ENCODE results near the gene FERMT1. TPM values are rescaled to one million over a fixed set of nuclear protein-coding genes. Genes with fewer than 3 reads are reported as not detected.
"Not testable (repeated sequence)": the region's sequence is repeated elsewhere in the genome, so short reads cannot be mapped to it uniquely, and the experiment has no call there.

Gene FERMT1
- total and polyA plus RNA-seq, 2 donors (not counting 1 experiment from before 2014, with no cell fraction given): not detected

GRCh38 chr20:6036213-6036612 is 86.6 kb downstream of the FERMT1 start:
- no peak for TF ChIP-seq CTCF (IDR thresholded peaks at IDR 0.05)
- no peak for TF ChIP-seq EZH2 (IDR thresholded peaks at IDR 0.05; ENCODE audit: borderline replicate concordance, insufficient read depth, low read depth, low read length, poor library complexity, severe bottlenecking)
- Histone ChIP-seq H3K36me3 (replicated peaks in 1 of 2; ENCODE audit: control extremely low read depth in 1 of 2, control insufficient read depth in 1 of 2, extremely low read depth in 1 of 2, insufficient read depth in 2 of 2, low read length in 1 of 2) (peaks cover 1 to 51% of the 10 kb centered on the region in 2 experiments), H4K20me1 (ENCODE audit: control insufficient read depth, insufficient read depth, low read length, poor library complexity, severe bottlenecking) (no peaks in the 10 kb centered on the region), H3K9ac (ENCODE audit: low read length) (no peak overlapping the region), H3K4me1 (ENCODE audit: control insufficient read depth in 2 of 2, insufficient read depth in 2 of 2, low read length in 2 of 2) (no peaks in the 10 kb centered on the region), H3K79me2 (ENCODE audit: control insufficient read depth, insufficient read depth, low read length) (no peaks in the 10 kb centered on the region), H3K27me3 (replicated peaks in 1 of 4; ENCODE audit: control extremely low read depth in 1 of 4, control insufficient read depth in 3 of 4, insufficient read depth in 4 of 4, low read length in 3 of 4) (no peaks in the 10 kb centered on the region), H2AFZ (ENCODE audit: insufficient read depth, low read depth, low read length, poor library complexity, severe bottlenecking) (no peak overlapping the region), H3K4me2 (replicated peaks; ENCODE audit: low read depth, low read length, poor library complexity, severe bottlenecking) (no peak overlapping the region), H3K9me3 (ENCODE audit: control extremely low read depth in 1 of 3, control insufficient read depth in 2 of 3, insufficient read depth in 1 of 3, low read length in 2 of 3) (peaks cover 0 to 5% (median 0%) of the 10 kb centered on the region in 3 donors), H3K27ac (ENCODE audit: low read length in 2 of 2) (no peak overlapping the region), H3K4me3 (ENCODE audit: control extremely low read depth in 1 of 5, extremely low read depth in 1 of 5, insufficient read depth in 1 of 5, low read depth in 2 of 5, low read length in 4 of 5) (no peak overlapping the region)
- H3K9me3 Mint-ChIP-seq (ENCODE audit: insufficient read depth): no peaks in the 10 kb centered on the region
- H3K27me3 Mint-ChIP-seq: no peaks in the 10 kb centered on the region
- no peaks in the 10 kb centered on the region for H3K4me1 Mint-ChIP-seq
- no peak for ATAC-seq (ENCODE audit: low read depth)
- intact Hi-C loops (cut with micrococcal nuclease): no loop called here
- no peak overlapping the region for H3K4me3 Mint-ChIP-seq
- CTCF ChIA-PET: interaction anchor here (2.1 kb wide), 1 partner anchor 508 kb away, joined by 5 read pairs; no protein-coding TSS in a partner anchor
- 100% methylated on average over 3 of the region's 4 CpGs for WGBS (ENCODE audit: insufficient coverage)
- H3K27ac Mint-ChIP-seq: no peak overlapping the region
- POLR2A ChIA-PET: interaction anchor here (0.5 kb wide), 1 partner anchor 25 kb away, joined by 5 read pairs; no protein-coding TSS in a partner anchor
- no peak for DNase-seq

GRCh38 chr20:6034134-6034969 is 88.5 kb downstream of the FERMT1 start:
- DNase-seq (no peak), ATAC-seq (ENCODE audit: low read depth) (no peak)
- WGBS (ENCODE audit: insufficient coverage): 48% methylated on average over 2 of the region's 2 CpGs
- no peaks in the 10 kb centered on the region for H3K4me1 ChIP-seq (ENCODE audit: control insufficient read depth in 2 of 2, insufficient read depth in 2 of 2, low read length in 2 of 2)
- H3K9me3 ChIP-seq (ENCODE audit: control extremely low read depth in 1 of 3, control insufficient read depth in 2 of 3, insufficient read depth in 1 of 3, low read length in 2 of 3): no peaks in the 10 kb centered on the region
- Mint-ChIP-seq H3K4me3 (no peak overlapping the region), H3K27me3 (no peaks in the 10 kb centered on the region), H3K9me3 (ENCODE audit: insufficient read depth) (no peaks in the 10 kb centered on the region), H3K27ac (no peak overlapping the region), H3K4me1 (no peaks in the 10 kb centered on the region)
- ChIA-PET POLR2A (no interaction called here), CTCF (interaction anchor here (1.3 kb wide), 1 partner anchor 505 kb away, joined by 6 read pairs; no protein-coding TSS in a partner anchor)
- H4K20me1 ChIP-seq (ENCODE audit: control insufficient read depth, insufficient read depth, low read length, poor library complexity, severe bottlenecking): no peaks in the 10 kb centered on the region
- no peak overlapping the region for H2AFZ ChIP-seq (ENCODE audit: insufficient read depth, low read depth, low read length, poor library complexity, severe bottlenecking)
- H3K27me3 ChIP-seq (replicated peaks in 1 of 4; ENCODE audit: control extremely low read depth in 1 of 4, control insufficient read depth in 3 of 4, insufficient read depth in 4 of 4, low read length in 3 of 4): no peaks in the 10 kb centered on the region
- H3K79me2 ChIP-seq (ENCODE audit: control insufficient read depth, insufficient read depth, low read length): no peaks in the 10 kb centered on the region
- no peak overlapping the region for H3K4me3 ChIP-seq (ENCODE audit: control extremely low read depth in 1 of 5, extremely low read depth in 1 of 5, insufficient read depth in 1 of 5, low read depth in 2 of 5, low read length in 4 of 5)
- no peak overlapping the region for H3K27ac ChIP-seq (ENCODE audit: low read length in 2 of 2)
- no peak overlapping the region for H3K9ac ChIP-seq (ENCODE audit: low read length)
- TF ChIP-seq CTCF (IDR thresholded peaks at IDR 0.05): no peak
- no peak for TF ChIP-seq EZH2 (IDR thresholded peaks at IDR 0.05; ENCODE audit: borderline replicate concordance, insufficient read depth, low read depth, low read length, poor library complexity, severe bottlenecking)
- H3K36me3 ChIP-seq (replicated peaks in 1 of 2; ENCODE audit: control extremely low read depth in 1 of 2, control insufficient read depth in 1 of 2, extremely low read depth in 1 of 2, insufficient read depth in 2 of 2, low read length in 1 of 2): peaks cover 1 to 49% of the 10 kb centered on the region in 2 experiments
- intact Hi-C loops (cut with micrococcal nuclease): no loop called here
- H3K4me2 ChIP-seq (replicated peaks; ENCODE audit: low read depth, low read length, poor library complexity, severe bottlenecking): no peak overlapping the region

- H3K9me3 Mint-ChIP-seq (ENCODE audit: insufficient read depth); DNase-seq; H3K79me2 ChIP-seq (ENCODE audit: control insufficient read depth, insufficient read depth, low read length); H3K27me3 Mint-ChIP-seq; H3K4me3 ChIP-seq (ENCODE audit: control extremely low read depth in 1 of 5, extremely low read depth in 1 of 5, insufficient read depth in 1 of 5, low read depth in 2 of 5, low read length in 4 of 5); H3K9ac ChIP-seq (ENCODE audit: low read length); CTCF ChIA-PET; H3K27ac Mint-ChIP-seq; intact Hi-C loops (cut with micrococcal nuclease); POLR2A ChIA-PET; H3K4me1 Mint-ChIP-seq; H3K4me2 ChIP-seq (replicated peaks; ENCODE audit: low read depth, low read length, poor library complexity, severe bottlenecking); ATAC-seq (ENCODE audit: low read depth); H3K27me3 ChIP-seq (replicated peaks in 1 of 4; ENCODE audit: control extremely low read depth in 1 of 4, control insufficient read depth in 3 of 4, insufficient read depth in 4 of 4, low read length in 3 of 4); H3K27ac ChIP-seq (ENCODE audit: low read length in 2 of 2); H3K9me3 ChIP-seq (ENCODE audit: control extremely low read depth in 1 of 3, control insufficient read depth in 2 of 3, insufficient read depth in 1 of 3, low read length in 2 of 3); H4K20me1 ChIP-seq (ENCODE audit: control insufficient read depth, insufficient read depth, low read length, poor library complexity, severe bottlenecking); H3K4me1 ChIP-seq (ENCODE audit: control insufficient read depth in 2 of 2, insufficient read depth in 2 of 2, low read length in 2 of 2); H3K4me3 Mint-ChIP-seq; H2AFZ ChIP-seq (ENCODE audit: insufficient read depth, low read depth, low read length, poor library complexity, severe bottlenecking): not testable (repeated sequence)
- WGBS (ENCODE audit: insufficient coverage): no CpG with 5 or more reads among the region's 8 CpGs
- peaks cover 0 to 47% of the 10 kb centered on the region in 2 experiments for H3K36me3 ChIP-seq (replicated peaks in 1 of 2; ENCODE audit: control extremely low read depth in 1 of 2, control insufficient read depth in 1 of 2, extremely low read depth in 1 of 2, insufficient read depth in 2 of 2, low read length in 1 of 2)
Measured at GRCh38 chr20:6032907-6033306, 89.9 kb downstream of the FERMT1 start.

All from B cell (primary cell).